Stimulated activated CD8-positive, alpha-beta memory T cell treated with anti-CD3 and anti-CD28 coated beads, Interleukin-4, amount 100 ng/mL, for 4 hours (primary cell): ENCODE measurements around the gene SEC22A.
A peak's percentile ranks its signal among the peaks of the same experiment; 100 is the strongest.

ENCODE experiments used
- DNase-seq, 2 donors: peaks; one replicate each; pipeline ENCODE4 v3.0.0-alpha.2; 2020; ENCODE audit warnings: low read depth in 2 of 2, low spot score in 1 of 2

Gene SEC22A

DNA sequence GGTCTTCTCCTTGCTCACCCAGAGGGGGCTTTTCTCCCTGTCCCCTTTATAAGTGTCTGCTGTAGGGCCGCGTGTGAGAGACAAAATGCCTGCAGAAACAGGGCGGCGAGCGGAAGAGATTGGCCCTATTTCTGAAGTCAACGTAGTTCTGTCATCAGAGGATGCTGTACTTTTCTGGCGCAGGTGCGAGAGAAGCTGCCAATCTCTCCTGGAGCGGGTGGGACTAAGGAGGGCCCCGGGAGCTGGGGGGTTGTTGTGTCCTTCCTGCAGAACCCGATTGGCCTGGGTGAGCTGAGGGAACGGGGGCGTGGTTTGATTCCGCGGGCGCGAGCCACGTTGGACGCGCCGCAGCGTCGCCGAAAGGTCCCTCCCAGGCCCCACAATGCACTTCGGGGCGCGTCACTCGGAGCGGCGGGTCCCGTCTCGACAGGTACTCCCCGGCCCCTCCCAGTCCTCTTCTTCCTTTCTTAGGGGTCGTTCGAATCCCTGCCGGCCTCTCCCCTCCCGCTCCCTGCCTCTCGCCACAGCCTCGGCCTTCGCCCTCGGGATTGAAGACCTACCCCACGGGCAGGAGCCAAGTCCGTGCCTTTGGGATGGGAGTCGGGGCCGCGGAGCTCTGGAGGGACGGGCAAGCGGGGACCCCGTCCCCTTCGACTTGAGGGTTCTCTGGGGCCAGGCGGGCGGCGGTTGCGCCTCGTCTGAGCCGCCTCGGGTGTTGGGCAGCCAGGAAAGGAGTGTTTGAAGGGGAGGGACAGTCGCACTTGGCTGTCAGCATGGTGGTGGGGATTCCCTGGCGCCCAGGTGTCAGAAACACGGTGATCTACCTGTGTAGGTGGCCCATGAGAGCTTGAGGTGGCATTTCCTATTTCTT is at the start of gene SEC22A:
Gene SEC22A (plus strand): TSS at position 387 of the 871 bp plus-strand sequence. CDS start 7,275 bp downstream, outside the sequence.
- DNase-seq, result peak; percentile 81 to 85

DNA sequence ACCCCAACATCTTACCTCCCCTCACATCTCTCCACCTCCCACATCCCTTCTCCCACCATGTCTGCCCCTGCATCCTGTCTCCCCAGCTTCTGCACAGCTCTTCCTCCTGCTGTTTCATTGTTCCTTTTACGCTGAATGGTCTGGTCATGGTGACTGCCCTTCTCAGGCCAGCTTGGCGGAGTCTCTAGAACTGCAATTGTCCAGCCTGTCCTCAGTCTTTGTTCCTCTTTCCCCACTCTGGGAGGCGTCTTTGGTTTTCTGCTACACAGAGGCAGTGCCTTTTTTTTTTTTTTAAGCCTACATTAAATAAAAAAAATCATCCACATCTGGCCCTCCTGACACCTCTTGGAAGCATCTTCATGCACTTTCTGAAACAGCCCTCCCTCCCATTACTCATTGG is 49.1 kb upstream of the SEC22A start:
- no peak for DNase-seq

DNA sequence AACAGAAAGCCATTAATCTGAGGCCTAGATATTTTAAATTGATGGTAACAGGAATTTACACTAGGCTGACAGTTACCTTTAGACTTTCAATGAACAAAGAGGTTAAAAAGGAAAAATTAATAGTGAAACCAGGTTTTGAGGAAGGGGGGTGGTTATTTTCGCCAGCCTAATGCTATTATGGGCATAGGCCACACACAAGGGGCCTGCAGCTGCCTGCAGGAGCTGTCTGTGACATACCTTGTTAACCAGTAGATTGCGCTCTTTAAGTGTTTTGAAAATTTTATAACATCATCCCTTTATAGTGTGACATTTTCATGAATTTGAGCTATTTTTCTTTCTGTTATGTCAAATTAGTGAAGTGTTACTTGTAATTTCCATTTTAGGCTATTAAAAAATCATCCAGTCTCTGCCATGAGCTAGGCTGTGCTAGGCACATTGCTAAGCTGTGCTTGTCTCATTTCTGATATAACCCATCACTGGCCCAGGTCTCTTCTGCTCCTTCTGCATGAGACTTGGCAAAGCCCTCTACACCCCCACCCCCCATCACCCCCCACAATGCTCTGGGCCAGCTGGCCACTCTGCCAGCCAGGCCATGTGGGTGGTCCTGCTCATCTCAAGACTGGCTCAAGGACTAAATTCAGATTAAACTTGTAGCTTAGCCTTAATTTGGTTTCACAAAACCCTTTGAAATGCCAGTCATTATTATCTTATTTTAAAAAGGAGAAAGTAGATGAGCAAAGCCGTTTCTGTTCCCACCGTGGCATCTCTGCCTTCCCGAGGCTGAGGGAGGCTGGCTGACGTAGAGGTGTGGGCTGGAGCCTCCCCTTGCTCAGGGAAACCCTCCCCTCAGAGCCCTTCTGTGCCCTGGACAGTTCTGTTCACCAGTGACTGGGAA is 48.4 kb upstream of the SEC22A start:
- no peak for DNase-seq

DNA sequence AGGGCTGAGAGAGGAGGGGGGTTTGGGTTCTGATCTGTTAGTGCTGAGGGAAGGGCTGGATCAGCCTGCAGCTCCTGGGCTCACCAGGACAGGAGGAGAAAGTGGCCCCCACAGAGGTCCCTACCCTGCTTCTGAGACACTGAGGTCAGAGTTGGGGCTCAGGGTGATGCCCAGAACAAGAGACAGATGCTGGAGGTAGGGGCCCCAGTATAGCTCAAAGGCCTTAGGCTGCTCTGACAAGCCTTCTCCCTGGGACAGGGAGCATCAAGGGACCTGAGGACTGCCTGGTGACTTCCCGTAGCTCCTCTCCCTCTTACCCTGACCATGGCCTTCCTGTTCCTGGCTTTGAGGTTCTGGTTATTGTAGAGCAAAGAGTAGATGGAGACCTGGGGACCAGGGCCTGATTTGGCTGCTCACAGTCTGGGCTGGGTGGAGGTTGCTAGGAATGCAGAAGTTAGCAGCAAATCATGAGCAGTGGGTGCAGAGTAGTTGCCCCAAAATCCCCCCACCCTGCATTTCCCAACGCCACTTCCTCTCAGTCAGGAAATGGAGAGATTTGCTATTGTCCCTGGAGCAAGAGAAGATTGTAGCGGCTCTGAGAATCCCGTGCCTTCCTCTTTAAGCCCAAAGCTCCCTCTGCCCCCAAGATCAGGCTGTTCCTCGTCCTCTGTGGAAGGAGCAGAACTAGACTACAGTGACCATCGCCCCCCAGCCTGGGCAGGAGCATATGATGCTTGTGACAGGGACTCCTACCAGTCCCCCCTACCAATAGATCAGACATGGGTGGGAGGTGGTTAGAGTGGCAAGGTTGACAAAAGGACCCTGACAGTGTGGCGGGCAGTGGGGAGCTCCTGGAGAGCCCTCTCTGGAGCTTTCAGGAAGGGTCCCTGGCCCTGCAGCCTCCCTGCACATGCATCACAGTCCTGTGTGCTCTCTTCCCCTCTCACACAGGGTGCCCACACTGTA is 47.4 kb upstream of the SEC22A start:
- DNase-seq, result no peak

GRCh38 chr3:123155471-123156011 is 46.2 kb upstream of the SEC22A start:
- DNase-seq, result no peak

DNA sequence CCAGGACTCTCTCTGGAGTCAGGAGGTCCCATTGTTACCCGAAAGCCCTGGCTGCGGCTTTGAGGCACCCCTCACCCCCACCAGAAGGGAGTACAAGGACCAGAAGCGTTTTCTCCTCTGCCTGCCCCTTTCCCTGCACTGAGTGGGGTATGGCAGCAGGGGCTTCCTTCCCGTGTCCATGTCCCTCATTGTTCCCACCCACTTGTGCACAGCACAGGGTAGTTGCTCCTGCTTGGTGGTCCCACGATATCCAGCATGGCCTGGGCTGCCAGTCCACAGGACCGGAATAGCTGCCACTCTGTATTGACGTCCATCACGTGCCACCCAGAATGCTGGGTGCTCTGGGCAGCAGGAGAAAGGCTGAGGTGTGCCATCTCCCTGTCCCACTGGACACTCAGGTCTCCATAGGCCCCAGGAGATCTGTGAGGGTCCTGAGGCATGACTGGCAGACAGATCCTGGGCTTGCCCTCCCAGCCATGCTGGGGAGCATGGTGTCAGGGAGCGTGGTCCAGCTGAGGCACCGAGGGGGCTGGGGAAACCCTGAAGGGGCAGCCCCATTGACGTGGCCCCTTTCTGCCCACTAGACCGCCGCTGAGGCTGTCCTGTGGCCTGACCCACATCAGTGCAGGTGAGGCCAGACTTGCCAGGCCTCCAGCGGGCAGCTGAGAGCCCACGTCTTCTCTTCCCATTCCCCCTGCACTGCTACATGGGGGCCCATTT is 45.3 kb upstream of the SEC22A start:
- DNase-seq, result no peak

GRCh38 chr3:123157209-123157597 is 44.5 kb upstream of the SEC22A start:
- DNase-seq, result no peak

GRCh38 chr3:123157598-123158287 is 44.0 kb upstream of the SEC22A start:
- no peak for DNase-seq

DNA sequence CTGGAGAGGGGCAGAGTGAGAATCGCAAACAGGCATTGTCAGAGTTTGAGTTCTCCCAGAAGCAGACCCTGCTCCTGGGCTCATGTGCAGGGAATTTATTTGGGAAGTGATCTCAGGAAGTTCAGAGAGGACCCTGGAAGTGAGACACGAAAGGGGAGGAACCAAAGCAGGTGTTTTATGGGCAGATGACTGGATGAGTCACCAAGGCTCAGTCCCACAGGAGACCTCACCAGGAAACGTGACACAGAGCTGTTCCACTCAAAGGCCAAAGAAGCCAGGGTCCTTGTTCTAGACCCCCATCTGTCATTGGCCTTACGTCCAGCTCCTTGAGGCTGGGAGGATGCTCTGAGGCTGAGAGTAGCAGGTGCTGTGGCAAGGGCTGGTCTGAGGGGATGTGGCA is 43.4 kb upstream of the SEC22A start:
- DNase-seq, result no peak

DNA sequence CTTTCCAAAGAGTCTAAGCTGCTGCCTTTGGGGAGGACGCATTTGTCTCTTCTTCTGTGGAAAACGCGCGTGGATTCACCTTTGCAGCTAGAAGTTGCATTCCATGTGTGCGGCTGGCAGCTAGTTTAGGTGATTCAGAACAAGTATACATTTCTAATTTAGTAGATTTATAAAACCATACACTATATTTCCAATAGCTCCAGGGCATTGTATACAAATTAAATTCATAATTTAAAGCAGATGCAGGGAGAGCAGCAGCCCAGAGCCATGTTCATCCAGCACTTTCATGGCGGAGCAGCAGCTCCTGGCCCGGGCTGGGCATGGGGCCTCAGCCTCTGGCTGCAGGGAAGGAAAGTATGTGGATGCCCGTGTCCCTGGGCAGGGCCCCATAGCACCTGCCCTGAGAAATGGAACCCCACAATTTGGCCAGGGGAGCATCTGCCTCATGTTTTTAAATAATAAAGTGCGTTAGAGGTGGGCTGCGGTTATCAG is 42.8 kb upstream of the SEC22A start:
- no peak for DNase-seq

DNA sequence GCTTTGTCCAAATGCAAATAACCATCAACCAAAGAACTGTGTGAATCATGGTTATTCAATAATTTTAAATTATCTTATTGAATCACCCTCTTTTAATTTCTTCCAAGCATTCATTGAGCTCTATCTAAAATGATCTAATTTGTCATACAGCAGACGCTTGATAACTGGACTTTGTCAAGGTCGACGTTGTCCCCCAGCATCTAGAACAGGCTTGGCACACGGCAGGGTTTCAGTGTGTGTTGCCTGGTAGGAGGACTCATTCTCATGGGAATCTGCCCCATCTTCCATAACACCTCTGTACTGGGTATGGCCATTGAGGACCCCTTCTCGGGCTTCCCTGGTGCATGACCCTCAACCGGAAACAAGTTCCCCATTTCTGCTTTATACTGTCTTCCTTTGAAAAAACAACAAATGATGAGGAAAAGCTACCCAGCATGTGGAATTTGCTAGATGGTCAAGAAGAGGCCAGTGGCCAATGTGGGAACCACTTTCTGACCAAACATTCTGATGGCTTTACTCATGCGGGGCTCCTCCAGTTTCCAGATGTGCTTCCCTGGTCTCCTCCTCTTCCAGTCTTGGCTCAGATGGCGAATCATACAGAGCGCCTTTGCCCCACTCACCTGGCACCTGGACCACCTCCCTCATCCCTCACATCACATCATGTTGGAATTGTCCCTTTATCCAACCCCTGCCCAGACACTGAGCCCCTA is 41.7 kb upstream of the SEC22A start:
- no peak for DNase-seq

DNA sequence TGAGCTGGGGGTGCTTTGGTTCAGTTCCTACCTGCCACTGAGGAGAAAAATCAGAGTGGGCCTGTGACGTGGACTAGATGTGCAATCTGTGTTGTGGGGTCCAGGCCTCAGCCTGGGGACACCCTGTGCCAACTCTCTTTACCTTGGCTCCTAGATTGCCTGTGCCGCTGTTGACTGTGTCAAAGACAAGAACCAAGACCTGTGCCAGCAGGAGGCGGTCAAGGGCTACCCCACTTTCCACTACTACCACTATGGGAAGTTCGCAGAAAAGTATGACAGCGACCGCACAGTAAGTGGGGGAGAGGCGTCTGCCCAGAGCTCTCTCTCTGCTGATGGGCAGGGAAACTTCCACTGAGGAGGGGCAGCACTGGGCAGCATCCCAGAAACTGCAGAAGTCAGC is 40.6 kb upstream of the SEC22A start:
- DNase-seq, result no peak

- DNase-seq, result no peak
Observed at GRCh38 chr3:123163141-123163540, 38.6 kb upstream of the SEC22A start.

- no peak for DNase-seq
Observed at GRCh38 chr3:123165163-123165562, 36.6 kb upstream of the SEC22A start.

DNA sequence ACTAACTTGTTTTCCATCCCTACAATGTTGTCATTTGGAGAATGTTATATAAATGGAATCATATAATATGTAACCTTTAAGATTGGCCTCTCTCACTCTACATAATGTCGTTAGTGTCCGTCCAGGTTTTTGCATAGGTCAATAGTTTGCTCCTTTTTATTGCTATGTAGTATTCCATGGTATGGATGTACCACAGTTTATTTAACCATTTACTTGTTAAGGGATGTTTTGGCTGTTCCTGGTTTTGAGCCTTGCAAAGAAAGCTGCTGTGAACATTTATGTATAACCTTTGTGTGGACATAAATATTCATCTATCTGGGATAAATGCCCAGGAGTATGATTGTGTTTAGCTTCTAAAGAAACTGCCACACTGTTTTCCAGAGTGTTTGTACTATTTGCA is 34.1 kb upstream of the SEC22A start:
- DNase-seq, result no peak

- DNase-seq, result no peak
Observed at GRCh38 chr3:123168122-123168521, 33.6 kb upstream of the SEC22A start.

GRCh38 chr3:123168605-123169004 is 33.1 kb upstream of the SEC22A start:
- no peak for DNase-seq

DNA sequence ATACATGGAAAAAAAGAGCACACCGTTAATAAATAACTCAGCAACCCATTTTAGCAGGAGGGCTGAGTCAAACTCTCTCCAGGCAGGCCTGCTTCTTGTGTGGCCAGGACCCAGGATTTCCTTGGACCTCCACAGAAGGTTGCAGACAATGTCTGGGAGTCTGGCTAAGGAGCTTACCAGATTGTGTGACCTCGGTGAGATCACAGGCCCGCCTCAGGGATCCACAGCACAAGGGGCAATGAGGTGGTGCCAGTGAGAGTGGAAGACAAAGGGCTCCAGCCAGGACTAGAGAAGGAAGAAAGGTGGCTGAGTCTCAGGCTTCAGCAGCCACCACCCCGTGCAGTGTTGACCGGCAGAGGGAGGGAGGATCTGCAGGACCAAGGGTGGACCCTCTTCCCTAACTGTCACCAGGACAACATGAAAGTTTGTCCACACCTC is 32.2 kb upstream of the SEC22A start:
- DNase-seq, result no peak

- DNase-seq, result no peak
Observed at GRCh38 chr3:123169930-123170329, 31.8 kb upstream of the SEC22A start.
